Measurements from ENCODE around the gene ZFTA.

DNA sequence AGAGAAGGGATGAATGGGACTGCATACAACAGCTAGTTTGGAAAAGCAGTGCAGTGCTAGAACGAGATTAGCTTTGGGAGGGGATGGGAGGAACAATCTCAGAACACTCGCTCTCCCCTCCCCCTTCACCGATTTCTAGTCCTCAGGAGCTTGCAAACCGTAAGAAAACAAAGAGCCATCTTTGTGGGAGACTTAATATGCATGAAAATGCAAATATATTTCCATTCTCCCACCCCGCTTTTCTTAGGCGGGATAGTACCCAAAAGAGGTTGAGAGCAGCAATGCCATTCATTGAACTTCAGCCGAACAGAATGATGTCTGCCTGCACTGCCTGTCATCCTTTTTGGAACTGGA is 45.8 kb upstream of the ZFTA start:
- TF ChIP-seq TEAD4 (IDR thresholded peaks at IDR 0.05) = no peak
- no peak for TF ChIP-seq RAD21 (IDR thresholded peaks at IDR 0.05; ENCODE audit: low read depth)
- TF ChIP-seq, protein P1, sequence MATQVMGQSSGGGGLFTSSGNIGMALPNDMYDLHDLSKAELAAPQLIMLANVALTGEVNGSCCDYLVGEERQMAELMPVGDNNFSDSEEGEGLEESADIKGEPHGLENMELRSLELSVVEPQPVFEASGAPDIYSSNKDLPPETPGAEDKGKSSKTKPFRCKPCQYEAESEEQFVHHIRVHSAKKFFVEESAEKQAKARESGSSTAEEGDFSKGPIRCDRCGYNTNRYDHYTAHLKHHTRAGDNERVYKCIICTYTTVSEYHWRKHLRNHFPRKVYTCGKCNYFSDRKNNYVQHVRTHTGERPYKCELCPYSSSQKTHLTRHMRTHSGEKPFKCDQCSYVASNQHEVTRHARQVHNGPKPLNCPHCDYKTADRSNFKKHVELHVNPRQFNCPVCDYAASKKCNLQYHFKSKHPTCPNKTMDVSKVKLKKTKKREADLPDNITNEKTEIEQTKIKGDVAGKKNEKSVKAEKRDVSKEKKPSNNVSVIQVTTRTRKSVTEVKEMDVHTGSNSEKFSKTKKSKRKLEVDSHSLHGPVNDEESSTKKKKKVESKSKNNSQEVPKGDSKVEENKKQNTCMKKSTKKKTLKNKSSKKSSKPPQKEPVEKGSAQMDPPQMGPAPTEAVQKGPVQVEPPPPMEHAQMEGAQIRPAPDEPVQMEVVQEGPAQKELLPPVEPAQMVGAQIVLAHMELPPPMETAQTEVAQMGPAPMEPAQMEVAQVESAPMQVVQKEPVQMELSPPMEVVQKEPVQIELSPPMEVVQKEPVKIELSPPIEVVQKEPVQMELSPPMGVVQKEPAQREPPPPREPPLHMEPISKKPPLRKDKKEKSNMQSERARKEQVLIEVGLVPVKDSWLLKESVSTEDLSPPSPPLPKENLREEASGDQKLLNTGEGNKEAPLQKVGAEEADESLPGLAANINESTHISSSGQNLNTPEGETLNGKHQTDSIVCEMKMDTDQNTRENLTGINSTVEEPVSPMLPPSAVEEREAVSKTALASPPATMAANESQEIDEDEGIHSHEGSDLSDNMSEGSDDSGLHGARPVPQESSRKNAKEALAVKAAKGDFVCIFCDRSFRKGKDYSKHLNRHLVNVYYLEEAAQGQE (IDR thresholded peaks at IDR 0.05; ENCODE audit: low read depth) = no peak
- no peak for TF ChIP-seq EP300 (IDR thresholded peaks at IDR 0.05; ENCODE audit: borderline replicate concordance)
- TF ChIP-seq, protein P2, sequence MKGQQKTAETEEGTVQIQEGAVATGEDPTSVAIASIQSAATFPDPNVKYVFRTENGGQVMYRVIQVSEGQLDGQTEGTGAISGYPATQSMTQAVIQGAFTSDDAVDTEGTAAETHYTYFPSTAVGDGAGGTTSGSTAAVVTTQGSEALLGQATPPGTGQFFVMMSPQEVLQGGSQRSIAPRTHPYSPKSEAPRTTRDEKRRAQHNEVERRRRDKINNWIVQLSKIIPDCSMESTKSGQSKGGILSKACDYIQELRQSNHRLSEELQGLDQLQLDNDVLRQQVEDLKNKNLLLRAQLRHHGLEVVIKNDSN (IDR thresholded peaks at IDR 0.05) = no peak

Measured in Ishikawa (cell line).